GM12801 (cell line): ENCODE results near the gene SPTBN5.

Experiments
- TF ChIP-seq, protein P1 (sequence below): IDR thresholded peaks from one replicate; pipeline ENCODE4 v1.5.1; 2011; ENCODE audit warnings: control low read depth; ENCODE audit not compliant: insufficient read length; ENCODE audit errors: extremely low read depth

SPTBN5 gene

GRCh38 chr15:41886741-41887140, 7.1 kb downstream of the SPTBN5 start:
- TF ChIP-seq, protein P1, sequence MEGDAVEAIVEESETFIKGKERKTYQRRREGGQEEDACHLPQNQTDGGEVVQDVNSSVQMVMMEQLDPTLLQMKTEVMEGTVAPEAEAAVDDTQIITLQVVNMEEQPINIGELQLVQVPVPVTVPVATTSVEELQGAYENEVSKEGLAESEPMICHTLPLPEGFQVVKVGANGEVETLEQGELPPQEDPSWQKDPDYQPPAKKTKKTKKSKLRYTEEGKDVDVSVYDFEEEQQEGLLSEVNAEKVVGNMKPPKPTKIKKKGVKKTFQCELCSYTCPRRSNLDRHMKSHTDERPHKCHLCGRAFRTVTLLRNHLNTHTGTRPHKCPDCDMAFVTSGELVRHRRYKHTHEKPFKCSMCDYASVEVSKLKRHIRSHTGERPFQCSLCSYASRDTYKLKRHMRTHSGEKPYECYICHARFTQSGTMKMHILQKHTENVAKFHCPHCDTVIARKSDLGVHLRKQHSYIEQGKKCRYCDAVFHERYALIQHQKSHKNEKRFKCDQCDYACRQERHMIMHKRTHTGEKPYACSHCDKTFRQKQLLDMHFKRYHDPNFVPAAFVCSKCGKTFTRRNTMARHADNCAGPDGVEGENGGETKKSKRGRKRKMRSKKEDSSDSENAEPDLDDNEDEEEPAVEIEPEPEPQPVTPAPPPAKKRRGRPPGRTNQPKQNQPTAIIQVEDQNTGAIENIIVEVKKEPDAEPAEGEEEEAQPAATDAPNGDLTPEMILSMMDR: no peak

DNA sequence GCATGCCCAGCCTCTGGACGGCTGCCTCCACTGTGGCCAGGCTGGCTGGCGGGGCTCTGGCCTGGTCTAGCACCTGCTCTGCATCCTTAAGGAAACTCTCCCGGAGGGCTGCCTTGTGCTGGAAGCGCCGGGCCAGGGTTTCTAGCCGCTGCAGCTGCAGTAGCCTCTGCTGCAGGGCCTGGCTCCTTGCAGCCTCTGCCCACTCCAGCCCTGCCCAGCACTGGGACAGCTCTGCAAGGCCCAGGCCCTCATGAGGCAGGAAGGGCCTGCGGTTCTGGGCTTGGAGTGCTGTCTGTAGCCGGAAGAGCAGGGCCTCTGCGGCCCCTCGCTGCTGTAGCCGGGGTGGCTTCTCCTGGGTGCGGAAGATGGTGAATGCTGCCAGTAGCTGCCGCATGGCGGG, 8.0 kb downstream of the SPTBN5 start:
- TF ChIP-seq, protein P1: no peak

DNA sequence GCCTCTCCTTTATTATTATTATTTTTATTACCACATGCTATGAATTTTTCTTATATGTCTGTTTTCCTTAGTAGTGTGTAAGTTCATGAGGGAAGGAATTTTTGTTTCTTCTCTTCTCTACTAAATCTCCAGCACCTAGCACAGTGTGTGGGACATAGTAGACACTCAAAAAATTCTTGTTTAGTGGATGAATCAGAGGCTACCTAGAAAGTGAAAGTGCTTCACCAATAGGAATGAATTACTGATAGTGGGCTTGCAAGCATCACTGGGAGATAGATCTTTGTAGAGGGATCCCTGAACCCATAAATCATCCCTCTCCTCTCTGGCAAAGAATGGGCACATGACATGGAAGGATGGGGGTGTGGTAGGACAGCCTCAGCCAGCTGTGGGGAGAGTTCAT, 8.5 kb downstream of the SPTBN5 start:
- TF ChIP-seq, protein P1: no peak

- TF ChIP-seq, protein P1: no peak
Measured at GRCh38 chr15:41884458-41884857, 9.4 kb downstream of the SPTBN5 start.

GRCh38 chr15:41883484-41883825, 10.4 kb downstream of the SPTBN5 start:
- TF ChIP-seq, protein P1: no peak

- TF ChIP-seq, protein P1: no peak
Measured at GRCh38 chr15:41882689-41883483, 11.0 kb downstream of the SPTBN5 start.

DNA sequence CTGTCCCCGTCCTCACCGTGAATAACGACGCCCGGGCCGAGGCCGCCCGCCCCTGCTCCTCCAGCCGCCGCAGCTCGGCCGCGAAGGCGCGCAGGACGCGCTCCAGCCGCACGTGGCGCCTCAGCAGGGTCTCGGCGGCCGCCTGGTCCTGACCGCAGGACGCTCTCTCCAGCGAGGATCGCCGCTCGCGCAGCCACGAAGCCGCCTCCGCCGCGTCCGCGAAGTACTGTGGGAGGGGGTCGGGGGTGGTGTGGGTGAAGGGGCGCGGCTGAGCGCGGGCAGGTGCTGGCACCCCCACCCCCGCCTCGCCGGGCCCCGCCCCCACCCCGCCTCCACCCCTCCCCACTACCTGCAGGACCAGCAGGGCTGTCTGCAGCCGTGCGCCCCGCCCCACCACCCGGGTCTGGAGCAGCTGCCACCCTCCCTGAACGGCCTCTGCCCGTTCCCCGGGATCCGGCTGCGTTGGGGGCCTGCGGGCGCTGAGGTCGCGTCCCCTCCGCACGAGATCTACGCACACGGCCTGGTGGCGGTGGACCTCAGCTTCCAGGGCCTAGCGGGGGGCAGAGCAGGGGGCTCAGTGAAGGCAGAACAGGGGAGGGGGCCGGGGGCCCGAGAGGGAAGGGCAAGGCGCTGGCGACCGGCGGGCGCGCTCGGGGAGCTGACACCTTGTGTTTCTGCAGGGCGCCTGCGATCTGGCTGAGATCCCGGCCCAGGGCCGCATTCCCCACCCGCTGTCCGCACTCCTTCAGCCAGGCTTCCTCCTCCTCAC, 11.7 kb downstream of the SPTBN5 start:
- TF ChIP-seq, protein P1: no peak
